ENCODE measurements around the gene ECT2.
"Not testable (repeated sequence)": the region's sequence is repeated elsewhere in the genome, so short reads cannot be mapped to it uniquely, and the experiment has no call there.

Gene ECT2

GRCh38 chr3:172820492-172820891 lies 70.0 kb downstream of the ECT2 start:
- no peak overlapping the region for H3K4me3 ChIP-seq (ENCODE audit: low read depth, low read length)
- no peak for DNase-seq (ENCODE audit: low read depth)
- no peak for TF ChIP-seq CTCF (conservative IDR thresholded peaks at IDR 0.05; ENCODE audit: low read depth, low read length)

GRCh38 chr3:172824229-172824628 lies 73.7 kb downstream of the ECT2 start:
- no peak for DNase-seq (ENCODE audit: low read depth)
- H3K4me3 ChIP-seq (ENCODE audit: low read depth, low read length): no peak overlapping the region
- TF ChIP-seq CTCF (conservative IDR thresholded peaks at IDR 0.05; ENCODE audit: low read depth, low read length): no peak

GRCh38 chr3:172827231-172827630 lies 76.7 kb downstream of the ECT2 start:
- DNase-seq (ENCODE audit: low read depth): not testable (repeated sequence)

GRCh38 chr3:172832983-172833382 lies 82.5 kb downstream of the ECT2 start:
- no peak for TF ChIP-seq CTCF (conservative IDR thresholded peaks at IDR 0.05; ENCODE audit: low read depth, low read length)
- no peak for DNase-seq (ENCODE audit: low read depth)
- H3K4me3 ChIP-seq (ENCODE audit: low read depth, low read length): no peak overlapping the region

More at GRCh38 chr3:172827231-172827630, 76.7 kb downstream of the ECT2 start:
- H3K4me3 ChIP-seq (ENCODE audit: low read depth, low read length): not testable (repeated sequence)

- no peak overlapping the region for H3K4me3 ChIP-seq (ENCODE audit: low read depth, low read length)
- peak; percentile 83 for DNase-seq (ENCODE audit: low read depth)
- TF ChIP-seq CTCF (conservative IDR thresholded peaks at IDR 0.05; ENCODE audit: low read depth, low read length): peak; percentile 74
Observed at GRCh38 chr3:172836390-172836997, 86.0 kb downstream of the ECT2 start.

- DNase-seq (ENCODE audit: low read depth): no peak
- H3K4me3 ChIP-seq (ENCODE audit: low read depth, low read length): no peak overlapping the region
- TF ChIP-seq CTCF (conservative IDR thresholded peaks at IDR 0.05; ENCODE audit: low read depth, low read length): no peak
Observed at GRCh38 chr3:172839679-172840078, 89.2 kb downstream of the ECT2 start.

GRCh38 chr3:172840463-172840862 lies 89.9 kb downstream of the ECT2 start:
- no peak for DNase-seq (ENCODE audit: low read depth)
- TF ChIP-seq CTCF (conservative IDR thresholded peaks at IDR 0.05; ENCODE audit: low read depth, low read length): no peak
- no peak overlapping the region for H3K4me3 ChIP-seq (ENCODE audit: low read depth, low read length)

Data from choroid plexus epithelial cell (primary cell).